PC-9 (cell line): ENCODE measurements around the gene SNX4.

Experiments used
- EZH2 ChIP-seq: fragments of 200-600 bp; sonication (generic); IDR thresholded peaks from 2 replicates; pipeline ENCODE4 v1.8.0; 2017; ENCODE audit warnings: antibody characterized with exemption, low read depth
- TF ChIP-seq, protein P1 (sequence below): fragments of 200-600 bp; sonication (generic); conservative IDR thresholded peaks from 2 replicates; pipeline ENCODE4 v1.6.1; 2017; ENCODE audit warnings: mixed run types, antibody characterized with exemption, mild to moderate bottlenecking, moderate library complexity

GRCh38 chr3:125428216-125428830, 91.7 kb downstream of the SNX4 start:
- TF ChIP-seq, protein P1, sequence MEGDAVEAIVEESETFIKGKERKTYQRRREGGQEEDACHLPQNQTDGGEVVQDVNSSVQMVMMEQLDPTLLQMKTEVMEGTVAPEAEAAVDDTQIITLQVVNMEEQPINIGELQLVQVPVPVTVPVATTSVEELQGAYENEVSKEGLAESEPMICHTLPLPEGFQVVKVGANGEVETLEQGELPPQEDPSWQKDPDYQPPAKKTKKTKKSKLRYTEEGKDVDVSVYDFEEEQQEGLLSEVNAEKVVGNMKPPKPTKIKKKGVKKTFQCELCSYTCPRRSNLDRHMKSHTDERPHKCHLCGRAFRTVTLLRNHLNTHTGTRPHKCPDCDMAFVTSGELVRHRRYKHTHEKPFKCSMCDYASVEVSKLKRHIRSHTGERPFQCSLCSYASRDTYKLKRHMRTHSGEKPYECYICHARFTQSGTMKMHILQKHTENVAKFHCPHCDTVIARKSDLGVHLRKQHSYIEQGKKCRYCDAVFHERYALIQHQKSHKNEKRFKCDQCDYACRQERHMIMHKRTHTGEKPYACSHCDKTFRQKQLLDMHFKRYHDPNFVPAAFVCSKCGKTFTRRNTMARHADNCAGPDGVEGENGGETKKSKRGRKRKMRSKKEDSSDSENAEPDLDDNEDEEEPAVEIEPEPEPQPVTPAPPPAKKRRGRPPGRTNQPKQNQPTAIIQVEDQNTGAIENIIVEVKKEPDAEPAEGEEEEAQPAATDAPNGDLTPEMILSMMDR = no peak
- no peak for TF ChIP-seq EZH2
